Anterior cingulate cortex (tissue), 58 donors: ENCODE results near the gene MFSD11.
"Not testable (repeated sequence)": the region's sequence is repeated elsewhere in the genome, so short reads cannot be mapped to it uniquely, and the experiment has no call there.

Experiments
- DNase-seq, 58 donors: peaks; one replicate each; lab custom pipeline; 2025; lab: John Stamatoyannopoulos, UW

Gene MFSD11

GRCh38 chr17:76737676-76738467 lies at the start of gene MFSD11:
Gene MFSD11 (plus strand): TSS chr17:76738119. CDS start chr17:76738353, 234 bp downstream.
- peak in 57 of 58 donors; percentile 75 to 98 (median 93) for DNase-seq

DNA sequence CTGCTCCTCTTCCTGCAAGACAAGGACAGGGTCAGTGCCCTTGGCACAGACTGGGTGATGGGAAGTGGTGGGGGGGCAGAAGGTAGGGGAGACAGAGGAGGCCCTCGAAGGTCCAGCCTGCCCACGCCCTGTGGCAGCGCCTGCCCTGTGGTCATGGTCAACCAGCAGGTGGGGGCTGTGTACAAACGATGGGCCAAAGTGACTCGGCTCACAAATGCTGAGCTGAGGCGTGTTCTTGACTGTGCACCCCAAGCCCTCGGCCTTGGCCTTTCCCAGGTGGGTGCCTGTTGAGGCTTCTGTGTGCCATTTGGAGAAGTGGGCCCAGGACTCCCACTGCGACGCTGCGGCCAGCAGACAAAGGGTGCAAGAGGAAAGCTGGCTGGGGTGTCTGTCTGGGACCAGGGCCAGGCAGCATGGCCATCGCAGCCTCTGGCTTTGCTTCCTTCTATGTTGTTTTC lies 49.7 kb upstream of the MFSD11 start:
- DNase-seq, result peak in 1 of 58 donors; percentile 50

DNA sequence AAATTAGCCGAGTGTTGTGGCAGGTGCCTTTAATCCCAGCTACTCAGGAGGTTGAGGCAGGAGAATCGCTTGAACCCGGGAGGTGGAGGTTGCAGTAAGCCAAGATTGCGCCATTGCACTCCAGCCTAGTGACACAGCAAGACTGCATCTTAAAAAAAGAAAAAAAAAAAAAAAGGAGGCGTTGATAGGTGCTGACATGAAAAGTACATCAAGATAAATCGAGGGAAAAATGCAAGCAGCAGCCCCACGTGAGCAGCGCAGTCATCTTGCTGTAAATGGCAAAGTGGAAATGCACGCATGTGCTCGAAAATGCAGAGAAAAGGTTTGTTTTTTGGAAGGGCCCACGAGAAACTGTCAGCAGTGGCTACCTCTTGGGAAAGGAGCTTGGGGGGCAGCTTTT lies 48.1 kb upstream of the MFSD11 start:
- no peak for DNase-seq

DNA sequence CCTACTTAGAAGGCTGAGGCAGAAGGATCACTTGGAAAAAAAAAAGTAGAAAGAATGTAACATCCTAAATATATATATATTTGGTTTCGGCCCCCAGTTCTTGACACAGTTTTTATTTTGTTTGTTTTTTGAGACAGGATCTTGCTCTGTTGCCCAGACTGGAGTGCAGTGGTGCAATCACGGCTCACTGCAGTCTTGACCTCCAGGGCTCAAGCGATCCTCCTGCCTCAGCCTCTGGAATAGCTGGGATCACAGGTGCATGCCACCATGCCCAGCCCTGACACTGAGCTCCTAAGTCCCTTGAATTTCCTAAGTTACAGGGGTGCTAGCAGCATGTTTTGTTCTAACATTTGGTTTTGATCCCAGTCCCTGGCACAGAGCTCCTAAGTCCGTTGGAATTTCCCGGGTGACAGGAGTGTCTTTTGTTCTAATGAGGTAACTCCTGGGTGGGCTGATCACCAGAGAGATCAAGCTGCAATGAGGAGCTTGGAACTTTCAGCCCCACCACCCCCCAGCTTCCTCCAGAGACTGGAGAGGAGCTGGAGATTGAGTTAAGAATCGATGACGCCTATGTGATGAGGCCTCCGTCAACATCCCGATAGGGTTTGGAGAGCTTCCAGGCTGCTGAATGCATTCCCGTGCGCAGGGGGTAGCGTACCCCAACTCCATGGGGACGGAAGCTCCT lies 47.2 kb upstream of the MFSD11 start:
- no peak for DNase-seq

GRCh38 chr17:76691379-76692191 lies 46.3 kb upstream of the MFSD11 start:
- DNase-seq, result no peak

- no peak for DNase-seq
Observed at GRCh38 chr17:76695059-76695831, 42.7 kb upstream of the MFSD11 start.

GRCh38 chr17:76696763-76697701 lies 40.9 kb upstream of the MFSD11 start:
- DNase-seq, result no peak

GRCh38 chr17:76697702-76698465 lies 40.0 kb upstream of the MFSD11 start:
- peak in 2 of 58 donors; percentile 11 to 13 for DNase-seq

DNA sequence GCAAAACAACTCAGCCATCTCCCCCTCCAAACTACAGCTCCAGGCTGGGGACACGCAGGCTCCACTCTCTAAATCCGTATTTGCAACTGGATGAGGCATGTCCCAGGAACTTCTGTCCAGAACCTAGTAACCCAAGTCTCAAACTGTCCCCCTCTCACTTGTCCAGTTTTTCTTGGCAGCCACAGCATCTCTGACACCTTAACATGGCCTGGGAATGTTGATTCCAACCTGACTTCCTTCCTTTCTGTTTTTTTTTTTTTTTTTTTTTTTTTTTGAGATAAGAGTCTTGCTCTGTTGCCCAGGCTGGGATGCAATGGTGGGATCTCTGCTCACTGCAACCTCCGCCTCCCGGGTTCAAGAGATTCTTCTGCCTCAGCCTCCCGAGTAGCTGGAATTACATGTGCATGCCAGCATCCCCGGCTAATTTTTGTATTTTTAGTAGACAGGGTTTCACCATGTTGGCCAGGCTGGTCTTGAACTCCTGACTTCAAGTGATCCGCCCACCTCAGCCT lies 39.4 kb upstream of the MFSD11 start:
- DNase-seq, result not testable (repeated sequence)

DNA sequence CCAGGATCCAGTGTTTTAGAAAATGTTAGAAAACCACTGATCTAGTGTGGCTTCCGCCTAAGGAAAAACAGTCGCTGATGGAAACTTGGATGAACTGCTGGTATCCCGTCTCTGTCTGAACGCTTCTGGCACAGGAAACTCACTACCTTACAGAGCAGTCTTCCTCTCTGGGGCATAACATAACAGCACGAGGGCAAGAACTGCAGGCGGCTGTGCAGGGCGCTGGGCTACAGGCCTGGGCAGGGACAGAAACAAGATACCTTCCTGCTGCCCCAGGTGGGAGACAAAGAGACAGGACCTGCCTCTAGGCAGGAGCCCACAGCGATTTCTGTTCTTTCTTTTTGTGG lies 37.7 kb upstream of the MFSD11 start:
- DNase-seq, result no peak

DNA sequence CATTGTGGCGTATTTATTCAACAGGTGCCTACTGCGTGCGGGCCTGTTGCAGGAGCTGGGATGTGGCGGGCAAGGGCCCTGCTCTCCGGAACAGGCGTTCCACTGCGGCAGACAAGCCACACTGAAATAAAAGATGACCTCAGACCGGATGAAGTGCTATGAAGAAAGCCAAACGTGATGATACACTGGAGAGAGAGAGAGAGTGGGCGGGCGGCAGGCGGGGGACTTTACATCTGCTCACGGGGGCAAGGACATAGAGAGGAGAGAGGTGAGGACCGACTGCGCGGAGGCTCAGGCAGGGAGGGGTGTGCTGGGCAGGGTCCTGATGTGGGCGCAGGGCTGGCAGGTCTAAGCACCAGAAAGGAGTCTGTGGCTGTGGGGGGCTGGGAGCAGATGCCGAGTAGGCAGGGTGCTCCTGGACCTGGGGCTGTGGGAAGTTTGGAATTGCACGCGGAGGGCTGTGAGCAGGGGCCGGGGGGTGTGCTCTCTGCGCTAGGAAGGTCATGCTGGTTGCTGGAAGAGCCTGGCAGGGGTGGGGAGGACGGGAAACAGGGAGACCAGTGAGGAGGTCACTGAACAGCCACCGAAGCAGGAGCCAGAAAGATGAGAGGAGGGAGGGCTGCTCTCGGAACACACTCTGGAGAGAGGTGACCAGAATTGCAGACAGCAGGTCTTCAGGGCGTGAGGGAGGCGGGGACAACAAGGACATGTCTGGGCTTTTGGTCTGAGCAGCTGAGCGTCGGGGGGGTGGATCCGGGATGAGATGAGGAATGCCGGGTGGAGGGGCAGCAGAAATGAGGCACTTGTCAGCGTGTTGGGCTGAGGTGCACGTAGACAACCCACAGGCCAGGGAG lies 37.1 kb upstream of the MFSD11 start:
- DNase-seq, result peak in 1 of 58 donors; percentile 24

DNA sequence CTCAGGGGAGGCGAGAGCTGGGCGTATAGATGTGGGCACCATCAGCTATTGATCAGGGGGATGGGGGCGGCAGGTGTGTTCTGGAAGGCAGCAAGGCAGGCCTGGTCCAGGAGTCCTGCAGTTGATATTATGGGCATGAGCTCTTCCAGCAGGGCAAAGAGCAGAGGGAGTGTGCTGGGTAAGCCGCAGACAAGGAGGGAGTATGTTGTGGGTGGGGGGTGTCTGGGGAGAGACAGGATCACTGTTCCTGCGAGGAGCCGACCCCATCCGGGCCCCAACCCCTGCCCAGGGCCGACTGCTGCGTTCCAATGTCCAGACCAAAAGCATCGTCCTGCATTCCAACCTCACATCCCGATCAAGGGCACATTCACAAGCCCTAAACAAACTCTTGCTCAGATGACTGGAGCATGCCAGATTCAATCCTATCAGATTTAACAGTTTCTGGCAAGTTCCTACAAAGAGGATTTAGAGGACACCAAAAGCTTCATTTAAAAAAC lies 36.4 kb upstream of the MFSD11 start:
- DNase-seq, result no peak

- DNase-seq, result no peak
Observed at GRCh38 chr17:76702076-76702475, 35.8 kb upstream of the MFSD11 start.

DNA sequence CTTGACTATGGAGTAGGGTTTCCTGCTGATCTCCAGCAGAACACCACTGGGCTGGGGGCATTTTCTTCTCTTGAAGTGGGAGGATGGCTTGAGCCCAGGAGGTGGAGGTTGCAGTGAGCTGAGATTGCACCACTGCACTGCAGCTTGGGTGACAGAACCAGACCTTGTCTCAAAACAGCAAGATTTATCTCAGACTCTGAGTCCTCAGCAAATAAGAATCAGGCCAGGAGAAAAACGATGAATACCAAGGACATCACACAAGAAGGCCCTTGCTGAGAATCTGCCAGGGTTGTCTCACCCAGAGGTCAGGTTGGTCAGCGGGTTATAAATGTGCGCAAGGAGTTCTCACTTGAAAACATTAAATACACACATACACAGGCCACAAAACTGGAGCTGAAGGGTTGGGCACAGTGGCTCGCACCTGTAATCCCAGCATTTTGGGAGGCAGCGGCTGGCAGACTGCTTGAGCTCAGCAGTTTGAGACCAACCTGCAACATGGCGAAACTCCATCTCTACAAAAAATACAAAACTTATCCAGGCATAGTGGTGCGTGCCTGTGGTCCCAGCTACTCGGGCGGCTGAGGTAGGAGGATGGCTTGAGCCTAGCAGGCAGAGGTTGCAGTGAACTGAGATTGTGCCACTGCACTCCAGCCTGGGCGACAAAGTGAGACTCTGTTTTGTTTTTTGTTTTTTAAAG lies 34.8 kb upstream of the MFSD11 start:
- no peak for DNase-seq

DNA sequence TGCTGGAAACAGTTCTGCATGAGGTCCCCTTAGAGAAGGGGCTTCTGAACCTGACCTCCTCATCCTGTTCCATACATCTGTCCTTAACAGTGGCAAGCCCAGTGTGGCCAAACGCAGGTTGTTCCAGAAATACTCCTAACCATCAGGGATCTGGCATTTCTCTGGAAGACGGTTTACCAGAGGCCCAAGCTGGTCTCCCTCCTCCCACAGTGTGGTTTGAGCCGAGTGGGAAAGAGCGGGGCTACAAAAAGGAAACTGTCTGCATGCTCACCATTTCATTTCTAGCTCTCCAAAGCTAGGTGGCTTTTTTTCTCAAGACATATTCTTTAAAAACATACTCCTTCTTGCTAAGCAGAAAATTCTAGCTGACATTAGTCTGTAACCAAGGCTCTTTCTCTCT lies 33.1 kb upstream of the MFSD11 start:
- DNase-seq, result no peak

- no peak for DNase-seq
Observed at GRCh38 chr17:76706817-76707216, 31.1 kb upstream of the MFSD11 start.
